Neural cell (in vitro differentiated cells): ENCODE results near the gene PLG. TPM values are rescaled to one million over a fixed set of nuclear protein-coding genes. Genes with fewer than 3 reads are reported as not detected.
A peak's percentile ranks its signal among the peaks of the same experiment; 100 is the strongest.
"Not testable (repeated sequence)": the region's sequence is repeated elsewhere in the genome, so short reads cannot be mapped to it uniquely, and the experiment has no call there.

Experiments used
- H2AFZ ChIP-seq: fragments of 200-600, 300-800 bp; sonication (generic), shearing (Covaris generic); 2 replicates; pipeline ENCODE4 v1.6.0; 2014; ENCODE audit warnings: low read depth, mild to moderate bottlenecking, antibody characterized with exemption, low read length, moderate library complexity
- H3F3A ChIP-seq: fragments of 200-600 bp; shearing (Covaris generic); 2 replicates; pipeline ENCODE4 v1.6.1; 2016; ENCODE audit warnings: mild to moderate bottlenecking, moderate library complexity, mixed read lengths, antibody characterized with exemption, low read length; ENCODE audit not compliant: insufficient read depth, poor library complexity, severe bottlenecking
- H3K27ac ChIP-seq: fragments of 200-600, 300-800 bp; sonication (generic), shearing (Covaris generic); 2 replicates; pipeline ENCODE4 v1.5.1; 2014; ENCODE audit warnings: mild to moderate bottlenecking, low read length, moderate library complexity
- H3K27me3 ChIP-seq: fragments of 300-800, 200-600 bp; sonication (generic), shearing (Covaris generic); 2 replicates; pipeline ENCODE4 v1.6.0; 2014; ENCODE audit warnings: mild to moderate bottlenecking, low read depth, low read length, moderate library complexity; ENCODE audit not compliant: insufficient read depth
- H3K36me3 ChIP-seq: fragments of 300-800, 200-600 bp; sonication (generic), shearing (Covaris generic); 2 replicates; pipeline ENCODE4 v1.5.1; 2014; ENCODE audit warnings: mild to moderate bottlenecking, antibody characterized with exemption, low read length, moderate library complexity; ENCODE audit not compliant: insufficient read depth
- H3K4me2 ChIP-seq: fragments of 300-800, 200-600 bp; sonication (generic), shearing (Covaris generic); 2 replicates; pipeline ENCODE4 v1.6.0; 2014; ENCODE audit warnings: mild to moderate bottlenecking, low read length
- H3K4me3 ChIP-seq: fragments of 300-800, 200-600 bp; sonication (generic), shearing (Covaris generic); 2 replicates; pipeline ENCODE4 v1.5.1; 2014; ENCODE audit warnings: mild to moderate bottlenecking, low read length, moderate library complexity
- H3K79me2 ChIP-seq: fragments of 200-600 bp; shearing (Covaris generic); replicated peaks from 2 replicates; pipeline ENCODE4 v1.6.0; 2014; ENCODE audit warnings: mild to moderate bottlenecking, low read length, moderate library complexity; ENCODE audit not compliant: insufficient read depth
- H3K9ac ChIP-seq: fragments of 300-800, 200-600 bp; sonication (generic), shearing (Covaris generic); 2 replicates; pipeline ENCODE4 v1.6.1; 2016; ENCODE audit warnings: mild to moderate bottlenecking, low read length, mixed read lengths
- H3K9me2 ChIP-seq: fragments of 200-600 bp; shearing (Covaris generic); 2 replicates; pipeline ENCODE4 v1.6.1; 2016; ENCODE audit warnings: mild to moderate bottlenecking, low read length, mixed read lengths; ENCODE audit not compliant: insufficient read depth
- H3K9me3 ChIP-seq: fragments of 200-600, 300-800 bp; sonication (generic), shearing (Covaris generic); 2 replicates; pipeline ENCODE4 v1.6.1; 2016; ENCODE audit warnings: mild to moderate bottlenecking, mixed run types, low read length, moderate library complexity, mixed read lengths
- H4K20me1 ChIP-seq: fragments of 200-600 bp; shearing (Covaris generic); 2 replicates; pipeline ENCODE4 v1.6.1; 2016; ENCODE audit warnings: mild to moderate bottlenecking, mixed run types; ENCODE audit not compliant: insufficient read depth
- EP300 ChIP-seq: fragments of 450-650 bp; conservative IDR thresholded peaks from 2 replicates; pipeline ENCODE4 v1.6.1; 2014; ENCODE audit warnings: antibody characterized with exemption, mild to moderate bottlenecking, moderate library complexity; ENCODE audit not compliant: poor library complexity, severe bottlenecking
- EZH2 ChIP-seq: fragments of 200-600, 300-800 bp; shearing (Covaris generic), sonication (generic); IDR thresholded peaks from 2 replicates; pipeline ENCODE4 v1.6.1; 2014; ENCODE audit warnings: antibody characterized with exemption, low read length, borderline replicate concordance, mild to moderate bottlenecking; ENCODE audit not compliant: insufficient read depth, poor library complexity, severe bottlenecking
- MXI1 ChIP-seq: fragments of 450-650 bp; conservative IDR thresholded peaks from 2 replicates; pipeline ENCODE4 v1.6.1; 2014; ENCODE audit warnings: antibody characterized with exemption, mild to moderate bottlenecking; ENCODE audit not compliant: poor library complexity, severe bottlenecking
- POLR2AphosphoS5 ChIP-seq: IDR thresholded peaks from 2 replicates; pipeline ENCODE4 v1.6.1; 2012
- RAD21 ChIP-seq: fragments of 450-650 bp; conservative IDR thresholded peaks from 2 replicates; pipeline ENCODE4 v1.6.1; 2014; ENCODE audit warnings: antibody characterized with exemption, mild to moderate bottlenecking, moderate library complexity
- SMC3 ChIP-seq: fragments of 450-650 bp; conservative IDR thresholded peaks from 2 replicates; pipeline ENCODE4 v1.6.1; 2014; ENCODE audit warnings: antibody characterized with exemption, mild to moderate bottlenecking, moderate library complexity; ENCODE audit not compliant: poor library complexity
- TAF1 ChIP-seq: IDR thresholded peaks from 2 replicates; pipeline ENCODE4 v1.6.1; 2012; ENCODE audit warnings: low read depth
- polyA plus RNA-seq: library from polyadenylated mRNA; depleted of rRNA; stranded (reverse); fragments of >200 nt; gene quantifications from 2 replicates; pipeline ENCODE4 v1.2.3, GENCODE V29; 2014
- TF ChIP-seq, protein P1 (sequence below): fragments of 450-650 bp; IDR thresholded peaks from 2 replicates; pipeline ENCODE4 v1.5.1; 2014; ENCODE audit warnings: antibody characterized with exemption, mild to moderate bottlenecking, moderate library complexity; ENCODE audit not compliant: poor library complexity, severe bottlenecking
- TF ChIP-seq, protein P2 (sequence below): IDR thresholded peaks from 2 replicates; pipeline ENCODE4 v1.6.1; 2012; ENCODE audit warnings: borderline replicate concordance

Gene PLG
- polyA plus RNA-seq, 1 donor from 2014 or later: not detected

DNA sequence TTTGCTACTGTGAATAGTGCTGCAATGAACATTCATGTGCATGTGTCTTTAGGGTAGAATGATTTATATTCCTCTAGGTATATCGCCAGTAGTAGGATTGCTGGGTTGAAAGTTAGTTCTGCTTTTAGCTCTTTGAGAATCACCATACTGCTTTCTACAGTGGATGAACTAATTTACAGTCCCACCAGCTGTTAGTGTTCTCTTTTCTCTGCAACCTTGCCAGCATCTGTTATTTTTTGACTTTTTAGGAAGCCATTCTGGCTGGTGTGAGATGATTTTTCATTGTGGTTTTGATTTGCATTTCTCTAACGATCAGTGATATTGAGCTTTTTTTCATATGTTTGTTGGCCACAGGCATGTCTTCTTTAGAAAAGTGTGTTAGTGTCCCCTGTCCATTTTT lies 40.0 kb downstream of the PLG start:
- TF ChIP-seq, protein P1, sequence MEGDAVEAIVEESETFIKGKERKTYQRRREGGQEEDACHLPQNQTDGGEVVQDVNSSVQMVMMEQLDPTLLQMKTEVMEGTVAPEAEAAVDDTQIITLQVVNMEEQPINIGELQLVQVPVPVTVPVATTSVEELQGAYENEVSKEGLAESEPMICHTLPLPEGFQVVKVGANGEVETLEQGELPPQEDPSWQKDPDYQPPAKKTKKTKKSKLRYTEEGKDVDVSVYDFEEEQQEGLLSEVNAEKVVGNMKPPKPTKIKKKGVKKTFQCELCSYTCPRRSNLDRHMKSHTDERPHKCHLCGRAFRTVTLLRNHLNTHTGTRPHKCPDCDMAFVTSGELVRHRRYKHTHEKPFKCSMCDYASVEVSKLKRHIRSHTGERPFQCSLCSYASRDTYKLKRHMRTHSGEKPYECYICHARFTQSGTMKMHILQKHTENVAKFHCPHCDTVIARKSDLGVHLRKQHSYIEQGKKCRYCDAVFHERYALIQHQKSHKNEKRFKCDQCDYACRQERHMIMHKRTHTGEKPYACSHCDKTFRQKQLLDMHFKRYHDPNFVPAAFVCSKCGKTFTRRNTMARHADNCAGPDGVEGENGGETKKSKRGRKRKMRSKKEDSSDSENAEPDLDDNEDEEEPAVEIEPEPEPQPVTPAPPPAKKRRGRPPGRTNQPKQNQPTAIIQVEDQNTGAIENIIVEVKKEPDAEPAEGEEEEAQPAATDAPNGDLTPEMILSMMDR: no peak
- TF ChIP-seq RAD21 (no peak), MXI1 (no peak), SMC3 (no peak), EZH2 (no peak), EP300 (no peak), POLR2AphosphoS5 (no peak), TAF1 (no peak)
- TF ChIP-seq, protein P2, sequence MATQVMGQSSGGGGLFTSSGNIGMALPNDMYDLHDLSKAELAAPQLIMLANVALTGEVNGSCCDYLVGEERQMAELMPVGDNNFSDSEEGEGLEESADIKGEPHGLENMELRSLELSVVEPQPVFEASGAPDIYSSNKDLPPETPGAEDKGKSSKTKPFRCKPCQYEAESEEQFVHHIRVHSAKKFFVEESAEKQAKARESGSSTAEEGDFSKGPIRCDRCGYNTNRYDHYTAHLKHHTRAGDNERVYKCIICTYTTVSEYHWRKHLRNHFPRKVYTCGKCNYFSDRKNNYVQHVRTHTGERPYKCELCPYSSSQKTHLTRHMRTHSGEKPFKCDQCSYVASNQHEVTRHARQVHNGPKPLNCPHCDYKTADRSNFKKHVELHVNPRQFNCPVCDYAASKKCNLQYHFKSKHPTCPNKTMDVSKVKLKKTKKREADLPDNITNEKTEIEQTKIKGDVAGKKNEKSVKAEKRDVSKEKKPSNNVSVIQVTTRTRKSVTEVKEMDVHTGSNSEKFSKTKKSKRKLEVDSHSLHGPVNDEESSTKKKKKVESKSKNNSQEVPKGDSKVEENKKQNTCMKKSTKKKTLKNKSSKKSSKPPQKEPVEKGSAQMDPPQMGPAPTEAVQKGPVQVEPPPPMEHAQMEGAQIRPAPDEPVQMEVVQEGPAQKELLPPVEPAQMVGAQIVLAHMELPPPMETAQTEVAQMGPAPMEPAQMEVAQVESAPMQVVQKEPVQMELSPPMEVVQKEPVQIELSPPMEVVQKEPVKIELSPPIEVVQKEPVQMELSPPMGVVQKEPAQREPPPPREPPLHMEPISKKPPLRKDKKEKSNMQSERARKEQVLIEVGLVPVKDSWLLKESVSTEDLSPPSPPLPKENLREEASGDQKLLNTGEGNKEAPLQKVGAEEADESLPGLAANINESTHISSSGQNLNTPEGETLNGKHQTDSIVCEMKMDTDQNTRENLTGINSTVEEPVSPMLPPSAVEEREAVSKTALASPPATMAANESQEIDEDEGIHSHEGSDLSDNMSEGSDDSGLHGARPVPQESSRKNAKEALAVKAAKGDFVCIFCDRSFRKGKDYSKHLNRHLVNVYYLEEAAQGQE: no peak
- no peaks in the 10 kb centered on the region for H3K79me2 ChIP-seq
- H3K27me3 ChIP-seq: no peaks in the 10 kb centered on the region
- H3K4me3 ChIP-seq: no peak overlapping the region
- H3F3A ChIP-seq: no peaks in the 10 kb centered on the region
- no peak overlapping the region for H2AFZ ChIP-seq
- peaks cover 15% of the 10 kb centered on the region for H3K9me3 ChIP-seq
- H3K36me3 ChIP-seq: no peaks in the 10 kb centered on the region
- H3K4me2 ChIP-seq: no peak overlapping the region
- H4K20me1 ChIP-seq: no peaks in the 10 kb centered on the region
- no peak overlapping the region for H3K27ac ChIP-seq
- H3K9ac ChIP-seq: no peak overlapping the region
- H3K9me2 ChIP-seq: no peaks in the 10 kb centered on the region

DNA sequence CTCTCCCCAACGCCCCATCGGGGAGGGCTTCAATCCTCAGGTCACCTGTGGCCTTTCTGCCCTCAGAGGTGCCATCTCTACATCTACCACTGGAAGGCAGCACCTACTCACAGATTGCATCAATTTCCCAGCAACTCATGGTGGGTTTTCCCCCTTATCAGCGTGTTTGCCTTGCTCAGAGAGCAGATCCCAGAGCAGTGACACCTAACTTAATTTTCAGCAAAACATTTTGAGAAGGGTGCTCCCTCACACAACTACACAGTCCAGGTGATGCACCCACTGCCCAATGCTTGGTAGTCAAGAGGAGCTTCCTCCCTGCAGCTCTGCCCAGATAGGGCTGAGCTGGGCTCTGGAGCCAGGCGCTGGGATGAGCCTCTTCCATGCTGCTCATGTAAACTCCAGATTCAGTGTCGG lies 48.2 kb downstream of the PLG start:
- no peaks in the 10 kb centered on the region for H3K79me2 ChIP-seq
- H3K9me3 ChIP-seq: peaks cover 4% of the 10 kb centered on the region
- H3K4me2 ChIP-seq: no peak overlapping the region
- no peak overlapping the region for H3K27ac ChIP-seq
- H3K36me3 ChIP-seq: no peaks in the 10 kb centered on the region
- no peak overlapping the region for H3K9ac ChIP-seq
- H3K4me3 ChIP-seq: no peak overlapping the region
- TF ChIP-seq EZH2 (no peak), RAD21 (peak; percentile 50)
- TF ChIP-seq, protein P1: peak; percentile 39
- H3K9me2 ChIP-seq: no peaks in the 10 kb centered on the region
- no peaks in the 10 kb centered on the region for H3K27me3 ChIP-seq
- H3F3A ChIP-seq: no peaks in the 10 kb centered on the region
- H2AFZ ChIP-seq: no peak overlapping the region
- no peaks in the 10 kb centered on the region for H4K20me1 ChIP-seq

DNA sequence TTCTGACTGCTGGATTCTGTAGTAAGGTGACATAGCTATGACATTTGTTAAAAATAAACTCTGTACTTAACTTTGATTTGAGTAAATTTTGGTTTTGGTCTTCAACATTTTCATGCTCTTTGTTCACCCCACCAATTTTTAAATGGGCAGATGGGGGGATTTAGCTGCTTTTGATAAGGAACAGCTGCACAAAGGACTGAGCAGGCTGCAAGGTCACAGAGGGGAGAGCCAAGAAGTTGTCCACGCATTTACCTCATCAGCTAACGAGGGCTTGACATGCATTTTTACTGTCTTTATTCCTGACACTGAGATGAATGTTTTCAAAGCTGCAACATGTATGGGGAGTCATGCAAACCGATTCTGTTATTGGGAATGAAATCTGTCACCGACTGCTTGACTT lies 51.2 kb downstream of the PLG start:
- H3K4me2 ChIP-seq, H2AFZ ChIP-seq, H3K79me2 ChIP-seq, H3K9me2 ChIP-seq, H3K36me3 ChIP-seq, H4K20me1 ChIP-seq, H3K9me3 ChIP-seq, H3F3A ChIP-seq, H3K27me3 ChIP-seq, H3K9ac ChIP-seq, H3K4me3 ChIP-seq, H3K27ac ChIP-seq: not testable (repeated sequence)
